AG08396 (cell line): ENCODE data around the gene AJAP1.

Experiments used
- DNase-seq: peaks from one replicate; pipeline ENCODE4 v3.0.0; 2012; ENCODE audit warnings: low spot score, mixed read lengths

AJAP1 gene

GRCh38 chr1:4772294-4773010 is 118.0 kb downstream of the AJAP1 start:
- DNase-seq = no peak

GRCh38 chr1:4773226-4773625 is 118.8 kb downstream of the AJAP1 start:
- DNase-seq = no peak

GRCh38 chr1:4775506-4775905 is 121.1 kb downstream of the AJAP1 start:
- DNase-seq = no peak

GRCh38 chr1:4778056-4778455 is 123.6 kb downstream of the AJAP1 start:
- DNase-seq = no peak

- no peak for DNase-seq
Observed at GRCh38 chr1:4781646-4782045, 127.2 kb downstream of the AJAP1 start.

GRCh38 chr1:4784761-4785160 is 130.4 kb downstream of the AJAP1 start:
- no peak for DNase-seq

GRCh38 chr1:4786055-4786454 is 131.6 kb downstream of the AJAP1 start:
- no peak for DNase-seq

- no peak for DNase-seq
Observed at GRCh38 chr1:4787551-4787950, 133.1 kb downstream of the AJAP1 start.

GRCh38 chr1:4792565-4792964 is 138.2 kb downstream of the AJAP1 start:
- DNase-seq = no peak

GRCh38 chr1:4794020-4794780 is 139.8 kb downstream of the AJAP1 start:
- DNase-seq = no peak

- DNase-seq = no peak
Observed at GRCh38 chr1:4796161-4797015, 142.0 kb downstream of the AJAP1 start.

GRCh38 chr1:4797016-4797410 is 142.6 kb downstream of the AJAP1 start:
- no peak for DNase-seq

GRCh38 chr1:4797429-4797828 is 143.0 kb downstream of the AJAP1 start:
- DNase-seq = no peak

GRCh38 chr1:4801192-4801924 is 146.9 kb downstream of the AJAP1 start:
- no peak for DNase-seq

- no peak for DNase-seq
Observed at GRCh38 chr1:4802024-4802423, 147.6 kb downstream of the AJAP1 start.

- no peak for DNase-seq
Observed at GRCh38 chr1:4803335-4803734, 148.9 kb downstream of the AJAP1 start.

- DNase-seq = no peak
Observed at GRCh38 chr1:4805987-4806386, 151.6 kb downstream of the AJAP1 start.

GRCh38 chr1:4820543-4820942 is 166.1 kb downstream of the AJAP1 start:
- DNase-seq = no peak

GRCh38 chr1:4825800-4826450 is 171.5 kb downstream of the AJAP1 start:
- no peak for DNase-seq

GRCh38 chr1:4830707-4831106 is 176.3 kb downstream of the AJAP1 start:
- no peak for DNase-seq

- DNase-seq = no peak
Observed at GRCh38 chr1:4836574-4836973, 182.2 kb downstream of the AJAP1 start.
